HepG2 (cell line): ENCODE results near the gene ARPC1B. TPM values are rescaled to one million over a fixed set of nuclear protein-coding genes. Genes with fewer than 3 reads are reported as not detected.

Source experiments
- ATAC-seq: fragments of 200-7000 bp; cut with Tn5 transposase; 3 replicates; pipeline ENCODE4 v1.9.1; 2020; ENCODE audit warnings: mild to moderate bottlenecking, moderate library complexity
- BruUV-seq: library from RNA; stranded (reverse); fragments of 400-500 nt; replicated peaks from 2 replicates; lab custom pipeline; 2021; lab: Mats Ljungman, UMichigan
- CTCF ChIA-PET: fragments of 300-600 bp; formaldehyde crosslinking; extraction: SDS; loops from one replicate; lab custom pipeline; 2021; ENCODE audit warnings: low total read pairs, inconsistent platforms, low intra/inter-chr PET ratio; lab: Yijun Ruan, JAX
- POLR2A ChIA-PET: fragments of 350-600 bp; sonication (Branson Sonifier 250); formaldehyde crosslinking; loops from one replicate; lab custom pipeline; 2020; ENCODE audit warnings: antibody characterized with exemption, inconsistent platforms; lab: Yijun Ruan, JAX
- DNase-seq: peaks from one replicate; pipeline ENCODE4 v3.0.0-alpha.2; 2015; ENCODE audit warnings: low spot score
- FAIRE-seq: peaks from 3 replicates; lab custom pipeline; 2011; peaks lifted over from hg19 to GRCh38; lab: Jason Lieb, UNC
- H2AFZ ChIP-seq: one replicate; pipeline ENCODE4 v1.6.1; 2011; ENCODE audit warnings: low read length, inconsistent platforms
- H3K27ac ChIP-seq: fragments of 300-600 bp; 3 replicates; pipeline ENCODE4 v1.8.0; 2011; ENCODE audit warnings: mixed run types, mild to moderate bottlenecking, mixed read lengths, low read length, inconsistent platforms; ENCODE audit not compliant: insufficient read depth; ENCODE audit errors: extremely low read length
- H3K27me3 ChIP-seq, 2 experiments: fragments of 200-600 bp in 1 of 2; 2 replicates in 1 of 2; 3 replicates in 1 of 2; pipeline versions ENCODE4 v1.6.0 to v1.8.0; 2011; ENCODE audit warnings: low read length in 2 of 2, mild to moderate bottlenecking in 2 of 2, moderate library complexity in 2 of 2, inconsistent platforms in 1 of 2; ENCODE audit not compliant: insufficient read depth in 2 of 2, control insufficient read depth in 1 of 2
- H3K36me3 ChIP-seq, 2 experiments: fragments of 200-600 bp in 1 of 2; replicated peaks in 1 of 2; 2 replicates in 1 of 2; 3 replicates in 1 of 2; pipeline versions ENCODE4 v1.5.1 to v1.8.0; 2011; ENCODE audit warnings: low read length in 2 of 2, inconsistent platforms in 1 of 2; ENCODE audit not compliant: insufficient read depth in 2 of 2, control insufficient read depth in 1 of 2
- H3K4me1 ChIP-seq: 2 replicates; pipeline ENCODE4 v1.5.1; 2012; ENCODE audit warnings: low read length, inconsistent platforms; ENCODE audit not compliant: insufficient read depth
- H3K4me2 ChIP-seq: 2 replicates; pipeline ENCODE4 v1.6.0; 2011; ENCODE audit warnings: low read depth, low read length, inconsistent platforms
- H3K4me3 ChIP-seq, 3 experiments: fragments of 200-600 bp in 1 of 3; sonication (generic), shearing (Covaris generic) in 1 of 3; replicated peaks in 1 of 3; 2 replicates each; pipeline ENCODE4 v1.5.1; 2011 to 2016; ENCODE audit warnings: low read length in 3 of 3, inconsistent platforms in 2 of 3, low read depth in 2 of 3, mild to moderate bottlenecking in 2 of 3, control low read depth in 1 of 3, mixed read lengths in 1 of 3; ENCODE audit not compliant: insufficient read depth in 1 of 3
- H3K79me2 ChIP-seq: one replicate; pipeline ENCODE4 v1.6.1; 2011; ENCODE audit warnings: low read length, inconsistent platforms; ENCODE audit not compliant: insufficient read depth
- H3K9ac ChIP-seq: 2 replicates; pipeline ENCODE4 v1.6.0; 2011; ENCODE audit warnings: mild to moderate bottlenecking, low read depth, low read length, inconsistent platforms; ENCODE audit not compliant: insufficient read depth
- H3K9me3 ChIP-seq: 2 replicates; pipeline ENCODE4 v1.5.1; 2012; ENCODE audit warnings: mild to moderate bottlenecking, low read length
- H4K20me1 ChIP-seq: 2 replicates; pipeline ENCODE4 v1.6.0; 2011; ENCODE audit warnings: inconsistent platforms, mild to moderate bottlenecking, low read length, moderate library complexity; ENCODE audit not compliant: insufficient read depth
- HDAC2 ChIP-seq: sonication (generic); formaldehyde crosslinking; IDR thresholded peaks from 2 replicates; pipeline ENCODE4 v1.4.0; 2020; ENCODE audit warnings: missing genetic modification reagents
- JUND ChIP-seq: sonication (generic); formaldehyde crosslinking; IDR thresholded peaks from 2 replicates; pipeline ENCODE4 v1.8.0; 2022; ENCODE audit warnings: mild to moderate bottlenecking, missing genetic modification reagents
- KLF15 ChIP-seq: sonication (generic); formaldehyde crosslinking; IDR thresholded peaks from 2 replicates; pipeline ENCODE4 v1.8.1; 2023; ENCODE audit warnings: borderline replicate concordance, mild to moderate bottlenecking, inconsistent platforms, missing genetic modification reagents, mixed read lengths
- NR0B2 ChIP-seq: sonication (generic); formaldehyde crosslinking; IDR thresholded peaks from 2 replicates; pipeline ENCODE4 v1.4.0; 2020; ENCODE audit warnings: mild to moderate bottlenecking, missing genetic modification reagents
- POLR2AphosphoS2 ChIP-seq: IDR thresholded peaks from 2 replicates; pipeline ENCODE4 v1.6.1; 2011; ENCODE audit warnings: low read depth, low read length, improper control_type of control experiment
- ZKSCAN1 ChIP-seq: fragments of 150-350 bp; IDR thresholded peaks from 2 replicates; pipeline ENCODE4 v1.6.1; 2014; ENCODE audit warnings: low read length
- ZNF101 ChIP-seq: sonication (generic); formaldehyde crosslinking; IDR thresholded peaks from 2 replicates; pipeline ENCODE4 v1.4.0; 2020; ENCODE audit warnings: mild to moderate bottlenecking, low read depth, missing genetic modification reagents, borderline replicate concordance
- ZNF446 ChIP-seq: sonication (generic); formaldehyde crosslinking; IDR thresholded peaks from 2 replicates; pipeline ENCODE4 v1.5.0; 2020; ENCODE audit warnings: mild to moderate bottlenecking, missing genetic modification reagents
- ZNF547 ChIP-seq: sonication (generic); formaldehyde crosslinking; IDR thresholded peaks from 2 replicates; pipeline ENCODE4 v1.5.1; 2020; ENCODE audit warnings: mild to moderate bottlenecking, missing genetic modification reagents
- WGBS: methylation state at CpG from one replicate; pipeline ENCODE4 v1.1.6; 2017; ENCODE audit warnings: low lambda C conversion rate; 5-methylcytosine and 5-hydroxymethylcytosine counted together
- in situ Hi-C: cut with HindIII; loops from 2 replicates; pipeline ENCODE4 v1.10.0; 2017; ENCODE audit warnings: low pct_unique_long_range_greater_than_20kb; ENCODE audit not compliant: extremely low pct_ligation_motif_present
- intact Hi-C: fragments of 100-400 bp; cut with micrococcal nuclease; formaldehyde crosslinking; loops from one replicate; pipeline ENCODE4 v1.10.0; 2022; ENCODE audit not compliant: unreplicated experiment
- polyA plus RNA-seq, 8 experiments: library from polyadenylated mRNA; depleted of rRNA in 3 of 8; stranded (reverse) in 7 of 8; unstranded in 1 of 8; fragments of >200 nt; fragmentation: Illumina TruSeq in 4 of 8; extraction: Trizol in 4 of 8; gene quantifications; 2 replicates each; pipeline versions ENCODE4 v1.2.1 to v1.2.3, GENCODE V29; 2011 to 2016; ENCODE audit warnings: low read depth in 4 of 8, missing spikeins in 1 of 8, mixed read lengths in 1 of 8; ENCODE audit not compliant: insufficient read depth in 1 of 8
- total RNA-seq, 5 experiments: library from RNA; depleted of rRNA; stranded (reverse); fragments of >200 nt; fragmentation: Illumina TruSeq; extraction: Trizol; gene quantifications; 2 replicates each; pipeline ENCODE4 v1.2.3, GENCODE V29; 2016; ENCODE audit warnings: low read depth in 1 of 5

ARPC1B gene
- total and polyA plus RNA-seq, 2 of the 13 experiments (the other 11 are each of a cell fraction or from before 2014, with no cell fraction given): 72.9 to 89.1 TPM

GRCh38 chr7:99381664-99382075 lies 7.1 kb downstream of the ARPC1B start (continued):
- no peak for TF ChIP-seq ZNF101 (CRISPR knock-in tag)
- TF ChIP-seq HDAC2 (CRISPR knock-in tag): peak; percentile 48; the same call in 1 of the 2 replicates
- 0 out of 2 replicates have a peak, but pooled peaks have one; percentile 13 for TF ChIP-seq NR0B2 (CRISPR knock-in tag)
- TF ChIP-seq JUND (CRISPR knock-in tag): 0 out of 2 replicates have a peak, but pooled peaks have one; percentile 24
- TF ChIP-seq, all 625 proteins: peak for 67

- Histone ChIP-seq H3K27me3 (no peaks in the 10 kb centered on the region), H3K9ac (no peak overlapping the region), H3K36me3 (peaks cover 4 to 20% of the 10 kb centered on the region in 2 experiments), H3K79me2 (peaks cover 19% of the 10 kb centered on the region), H4K20me1 (peaks cover 8% of the 10 kb centered on the region; the same call in 1 of the 2 replicates), H3K9me3 (no peaks in the 10 kb centered on the region), H3K4me3 (no peak overlapping the region), H3K4me2 (no peak overlapping the region), H3K4me1 (peaks cover 37% of the 10 kb centered on the region), H2AFZ (no peak overlapping the region), H3K27ac (no peak overlapping the region)
- 98% methylated on average over 10 of the region's 10 CpGs for WGBS
- in situ Hi-C loops (no loop called here), intact Hi-C loops (no loop called here)
- POLR2A ChIA-PET: no interaction called here
- FAIRE-seq (no peak), DNase-seq (no peak), ATAC-seq (no peak)
- BruUV-seq: no TSS peak
- TF ChIP-seq ZKSCAN1: peak; percentile 84
- no peak for TF ChIP-seq ZNF547 (CRISPR knock-in tag)
- TF ChIP-seq POLR2AphosphoS2: no peak
- no peak for TF ChIP-seq ZNF446 (CRISPR knock-in tag)
- no peak for TF ChIP-seq KLF15 (CRISPR knock-in tag)
- CTCF ChIA-PET: no interaction called here
Measured at GRCh38 chr7:99383203-99383602, 8.7 kb downstream of the ARPC1B start.
